Lung (tissue), 12 donors: ENCODE measurements around the gene GAREM2. TPM values are rescaled to one million over a fixed set of nuclear protein-coding genes. Genes with fewer than 3 reads are reported as not detected.
A peak's percentile ranks its signal among the peaks of the same experiment; 100 is the strongest.

ENCODE experiments used
- ATAC-seq: fragments of 200-7000 bp; cut with Tn5 transposase; one replicate; pipeline ENCODE4 v1.9.1; 2020; ENCODE audit warnings: moderate number of reproducible peaks; ENCODE audit not compliant: insufficient read depth, low FRiP score
- DNase-seq, 3 donors: peaks; one replicate each; pipeline ENCODE4 v3.0.0-alpha.2; 2013 to 2017
- H3K27ac ChIP-seq, 2 donors: one replicate each; pipeline ENCODE4 v1.5.1; 2013; ENCODE audit warnings: mild to moderate bottlenecking in 2 of 2, moderate library complexity in 2 of 2, control low read depth in 1 of 2, inconsistent platforms in 1 of 2, low read depth in 1 of 2, low read length in 1 of 2
- H3K27me3 ChIP-seq, 3 donors: one replicate each; pipeline ENCODE4 v1.5.1; 2013; ENCODE audit warnings: low read length in 2 of 3; ENCODE audit not compliant: control insufficient read depth in 3 of 3, insufficient read depth in 3 of 3
- H3K36me3 ChIP-seq, 4 donors: one replicate each; pipeline ENCODE4 v1.5.1; 2013; ENCODE audit warnings: low read length in 4 of 4, mild to moderate bottlenecking in 1 of 4, moderate library complexity in 1 of 4; ENCODE audit not compliant: control insufficient read depth in 4 of 4, insufficient read depth in 4 of 4
- H3K4me1 ChIP-seq, 5 donors: one replicate each; pipeline ENCODE4 v1.5.1; 2013; ENCODE audit warnings: low read length in 5 of 5, mild to moderate bottlenecking in 2 of 5, moderate library complexity in 1 of 5; ENCODE audit not compliant: control insufficient read depth in 5 of 5, insufficient read depth in 5 of 5
- H3K4me3 ChIP-seq: one replicate; pipeline ENCODE4 v1.5.1; 2013; ENCODE audit warnings: mild to moderate bottlenecking, control low read depth, moderate library complexity
- H3K9ac ChIP-seq, 2 donors: one replicate each; pipeline ENCODE4 v1.5.1; 2013; ENCODE audit warnings: low read length in 2 of 2, control low read depth in 1 of 2; ENCODE audit not compliant: insufficient read depth in 1 of 2
- H3K9me3 ChIP-seq, 4 donors: one replicate each; pipeline ENCODE4 v1.5.1; 2013; ENCODE audit warnings: low read length in 3 of 4, mild to moderate bottlenecking in 1 of 4, moderate library complexity in 1 of 4; ENCODE audit not compliant: control insufficient read depth in 4 of 4, insufficient read depth in 3 of 4
- CTCF ChIP-seq: IDR thresholded peaks from 2 replicates; pipeline ENCODE4 v1.5.1; 2012; ENCODE audit warnings: mild to moderate bottlenecking; ENCODE audit errors: control extremely low read depth, extremely low read depth
- WGBS, 2 donors: extraction: QIAGEN DNeasy Blood & Tissue Kit; methylation state at CpG; one replicate each; pipeline ENCODE4 v1.1.7; 2013; 5-methylcytosine and 5-hydroxymethylcytosine counted together
- polyA plus RNA-seq, 2 donors: library from polyadenylated mRNA; stranded (reverse); fragments of 200-250 nt; gene quantifications; one replicate each; pipeline ENCODE4 v1.2.1, GENCODE V29; 2013
- total RNA-seq, 2 donors: library from RNA; depleted of rRNA in 1 of 2; stranded (reverse); fragments of >200 nt in 1 of 2; gene quantifications; one replicate each; pipeline ENCODE4 v1.2.1, GENCODE V29; 2014 to 2021
- donor health status: control.
- donor health status: control.
- donor health status: Bipolar disorder and iron deficiency.
- donor health status: healthy.
- donor health status: DM: yes; HTN: yes; CAD: no.

Gene GAREM2
- total and polyA plus RNA-seq, 4 donors = 0.37 to 2.8 (median 1.3) TPM

- H3K36me3 ChIP-seq = peaks cover 10 to 40% (median 24%) of the 10 kb centered on the region in 4 donors
- no peak for TF ChIP-seq CTCF
- 87 to 89% methylated on average over 1 of the region's 1 CpG for WGBS, 2 donors
Observed at GRCh38 chr2:26237868-26238267, 65.0 kb downstream of the GAREM2 start.

GRCh38 chr2:26238311-26238958 is 65.5 kb downstream of the GAREM2 start:
- 60 to 75% methylated on average over 4 of the region's 4 CpGs for WGBS, 2 donors
- Histone ChIP-seq H3K9me3 (no peaks in the 10 kb centered on the region), H3K9ac (no peak overlapping the region), H3K36me3 (peaks cover 6 to 35% (median 20%) of the 10 kb centered on the region in 4 donors), H3K4me1 (peaks cover 0 to 22% (median 7%) of the 10 kb centered on the region in 5 donors), H3K27ac (no peak overlapping the region), H3K4me3 (no peak overlapping the region), H3K27me3 (no peaks in the 10 kb centered on the region)
- no peak for ATAC-seq
- no peak for TF ChIP-seq CTCF
- DNase-seq = peak in 1 of 3 donors; percentile 31

More at GRCh38 chr2:26237868-26238267, 65.0 kb downstream of the GAREM2 start:
- DNase-seq (no peak), ATAC-seq (no peak)
- Histone ChIP-seq H3K27ac (no peak overlapping the region), H3K4me1 (peaks cover 0 to 22% (median 7%) of the 10 kb centered on the region in 5 donors), H3K9ac (no peak overlapping the region), H3K27me3 (no peaks in the 10 kb centered on the region), H3K4me3 (no peak overlapping the region), H3K9me3 (no peaks in the 10 kb centered on the region)

Other genes with a start within 250 kb of the GAREM2 start
- gene KIF3C, start 190.6 kb upstream of the GAREM2 start, total RNA-seq = 1 to 10 TPM; 6.2 TPM
- gene KIF3C, start 190.6 kb upstream of the GAREM2 start, polyA plus RNA-seq = 1 to 10 TPM; 1.1 to 2.2 TPM
- 100 to 1,000 TPM in 1 of 2 donors, 10 to 100 TPM in 1; 86.0 to 149 TPM for gene RAB10, start 139.0 kb upstream of the GAREM2 start, total RNA-seq
- 10 to 100 TPM; 37.6 to 84.5 TPM for gene RAB10, start 139.0 kb upstream of the GAREM2 start, polyA plus RNA-seq
- 100 to 1,000 TPM; 111 to 117 TPM for gene HADHA, start 71.5 kb downstream of the GAREM2 start, total RNA-seq
- 10 to 100 TPM; 35.2 to 77.6 TPM for gene HADHA, start 71.5 kb downstream of the GAREM2 start, polyA plus RNA-seq
- gene HADHB, start 71.9 kb downstream of the GAREM2 start, total RNA-seq = 100 to 1,000 TPM; 100 to 140 TPM
- 10 to 100 TPM; 63.1 to 78.8 TPM for gene HADHB, start 71.9 kb downstream of the GAREM2 start, polyA plus RNA-seq
- gene SELENOI, start 173.1 kb downstream of the GAREM2 start, total RNA-seq = 10 to 100 TPM; 27.7 to 36.6 TPM
- gene SELENOI, start 173.1 kb downstream of the GAREM2 start, polyA plus RNA-seq = 1 to 10 TPM; 3.2 to 6.3 TPM
- gene ADGRF3, start 173.7 kb downstream of the GAREM2 start, total RNA-seq = under 1 TPM; 0.20 to 0.28 TPM
- gene ADGRF3, start 173.7 kb downstream of the GAREM2 start, polyA plus RNA-seq = 1 to 10 TPM in 1 of 2 donors, under 1 TPM in 1; 0.10 to 3.9 TPM
- 10 to 100 TPM; 12.2 to 18.4 TPM for gene DRC1, start 228.8 kb downstream of the GAREM2 start, total RNA-seq
- gene DRC1, start 228.8 kb downstream of the GAREM2 start, polyA plus RNA-seq = 1 to 10 TPM; 2.5 to 5.4 TPM